ENCODE measurements around the gene MT1H. TPM values are rescaled to one million over a fixed set of nuclear protein-coding genes. Genes with fewer than 3 reads are reported as not detected.

MT1H gene
- polyA plus RNA-seq, 3 donors: 0.76 TPM; not detected in 2

DNA sequence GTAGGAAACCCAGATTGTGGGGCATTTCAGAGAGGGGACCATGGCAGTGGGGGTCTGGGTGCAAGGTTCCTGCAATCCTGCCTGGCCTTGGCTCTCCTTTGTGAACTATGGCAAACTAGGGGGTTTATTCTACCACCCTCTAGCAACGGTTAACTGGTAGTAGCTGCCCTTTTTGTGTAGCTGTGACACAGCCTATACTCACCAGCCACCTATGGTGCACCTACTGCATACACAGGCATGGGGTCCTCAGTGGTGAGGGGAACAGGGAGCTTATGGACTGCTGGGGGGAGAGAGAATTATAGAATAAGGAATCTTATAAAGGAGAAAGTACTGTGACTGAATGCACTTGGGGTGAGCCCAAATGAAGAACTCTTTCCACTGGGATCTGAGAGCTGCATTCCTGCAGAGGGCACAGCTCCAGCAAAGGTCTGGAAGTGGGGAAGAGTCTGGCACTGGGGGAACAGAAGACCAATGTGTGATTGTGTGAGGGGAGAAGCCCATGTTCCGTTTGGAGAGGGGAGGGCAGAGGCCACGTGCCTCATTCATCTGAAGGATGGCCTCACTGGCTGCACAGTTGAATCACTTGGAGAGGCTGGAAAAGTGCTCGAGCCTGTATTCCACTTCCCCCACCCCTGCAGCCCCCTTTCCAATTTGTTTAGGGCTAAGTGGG is 14.8 kb downstream of the MT1H start:
- DNase-seq: no peak
- Mint-ChIP-seq H3K9me3 (peaks cover 5 to 20% (median 15%) of the 10 kb centered on the region in 7 donors), H3K4me1 (peaks cover 24% of the 10 kb centered on the region), H3K27me3 (ENCODE audit: low read depth in 3 of 3) (peaks cover 4 to 10% (median 4%) of the 10 kb centered on the region in 3 donors), H3K36me3 (peaks cover 7 to 8% of the 10 kb centered on the region in 2 donors), H3K27ac (no peak overlapping the region), H3K4me3 (no peak overlapping the region)
- Histone ChIP-seq H3K4me1 (ENCODE audit: control insufficient read depth in 1 of 2, insufficient read depth in 2 of 2, low read length in 2 of 2) (peaks cover 15 to 19% of the 10 kb centered on the region in 2 donors), H3K79me2 (ENCODE audit: insufficient read depth, low read length) (no peaks in the 10 kb centered on the region), H3K9me3 (replicated peaks in 1 of 2; ENCODE audit: control insufficient read depth in 1 of 2, insufficient read depth in 1 of 2, low read length in 2 of 2) (peaks cover 0 to 10% of the 10 kb centered on the region in 2 donors), H3K36me3 (replicated peaks in 1 of 2; ENCODE audit: control insufficient read depth in 1 of 2, insufficient read depth in 2 of 2, low read length in 2 of 2) (no peaks in the 10 kb centered on the region), H4K20me1 (ENCODE audit: insufficient read depth, low read length) (no peaks in the 10 kb centered on the region), H3K27ac (ENCODE audit: low read depth in 1 of 2, low read length in 2 of 2) (no peak overlapping the region), H3K27me3 (ENCODE audit: control insufficient read depth in 2 of 2, insufficient read depth in 2 of 2, low read length in 2 of 2) (no peaks in the 10 kb centered on the region), H3K9ac (ENCODE audit: insufficient read depth, low read length, poor library complexity, severe bottlenecking) (no peak overlapping the region), H3K4me2 (replicated peaks; ENCODE audit: extremely low read depth, low read length, poor library complexity, severe bottlenecking) (no peak overlapping the region), H3K4me3 (replicated peaks in 1 of 3; ENCODE audit: low read depth in 2 of 3, low read length in 3 of 3) (no peak overlapping the region), H2AFZ (ENCODE audit: insufficient read depth, low read depth, low read length, poor library complexity, severe bottlenecking) (no peak overlapping the region)
- intact Hi-C loops (cut with micrococcal nuclease): no loop called here
- no CpG with 5 or more reads among the region's 4 CpGs for WGBS (ENCODE audit: insufficient coverage)
- TF ChIP-seq CTCF (IDR thresholded peaks at IDR 0.05): no peak

GRCh38 chr16:56684926-56685590 is 15.4 kb downstream of the MT1H start:
- Histone ChIP-seq H3K9me3 (replicated peaks in 1 of 2; ENCODE audit: control insufficient read depth in 1 of 2, insufficient read depth in 1 of 2, low read length in 2 of 2) (peaks cover 0 to 10% of the 10 kb centered on the region in 2 donors), H3K4me3 (replicated peaks in 1 of 3; ENCODE audit: low read depth in 2 of 3, low read length in 3 of 3) (no peak overlapping the region), H3K27ac (ENCODE audit: low read depth in 1 of 2, low read length in 2 of 2) (no peak overlapping the region), H3K4me1 (ENCODE audit: control insufficient read depth in 1 of 2, insufficient read depth in 2 of 2, low read length in 2 of 2) (peaks cover 15 to 19% of the 10 kb centered on the region in 2 donors), H3K9ac (ENCODE audit: insufficient read depth, low read length, poor library complexity, severe bottlenecking) (no peak overlapping the region), H4K20me1 (ENCODE audit: insufficient read depth, low read length) (no peaks in the 10 kb centered on the region), H2AFZ (ENCODE audit: insufficient read depth, low read depth, low read length, poor library complexity, severe bottlenecking) (no peak overlapping the region), H3K79me2 (ENCODE audit: insufficient read depth, low read length) (no peaks in the 10 kb centered on the region), H3K36me3 (replicated peaks in 1 of 2; ENCODE audit: control insufficient read depth in 1 of 2, insufficient read depth in 2 of 2, low read length in 2 of 2) (no peaks in the 10 kb centered on the region), H3K4me2 (replicated peaks; ENCODE audit: extremely low read depth, low read length, poor library complexity, severe bottlenecking) (no peak overlapping the region), H3K27me3 (ENCODE audit: control insufficient read depth in 2 of 2, insufficient read depth in 2 of 2, low read length in 2 of 2) (no peaks in the 10 kb centered on the region)
- 95% methylated on average over 3 of the region's 4 CpGs for WGBS (ENCODE audit: insufficient coverage)
- peaks cover 7 to 8% of the 10 kb centered on the region in 2 donors for H3K36me3 Mint-ChIP-seq
- H3K27ac Mint-ChIP-seq: no peak overlapping the region
- H3K27me3 Mint-ChIP-seq (ENCODE audit: low read depth in 3 of 3): peaks cover 4 to 12% (median 8%) of the 10 kb centered on the region in 3 donors
- no peak for DNase-seq
- peaks cover 24% of the 10 kb centered on the region for H3K4me1 Mint-ChIP-seq
- no peak overlapping the region for H3K4me3 Mint-ChIP-seq
- peaks cover 5 to 20% (median 15%) of the 10 kb centered on the region in 7 donors for H3K9me3 Mint-ChIP-seq
- intact Hi-C loops (cut with micrococcal nuclease): no loop called here
- TF ChIP-seq CTCF (IDR thresholded peaks at IDR 0.05): no peak
